Esophagus squamous epithelium (tissue), 5 donors: Measurements from ENCODE around the gene LPXN. TPM values are rescaled to one million over a fixed set of nuclear protein-coding genes. Genes with fewer than 3 reads are reported as not detected.

Experiments
- DNase-seq: peaks from one replicate; lab custom pipeline; 2025; lab: John Stamatoyannopoulos, UW
- H3K27ac ChIP-seq, 4 donors: fragments of 200-600 bp; sonication (generic); one replicate each; pipeline ENCODE4 v1.5.1; 2016 to 2019; ENCODE audit warnings: mild to moderate bottlenecking in 1 of 4
- H3K27me3 ChIP-seq, 4 donors: fragments of 200-600 bp; sonication (generic); 1 replicate in 3 of 4; 2 replicates in 1 of 4; pipeline versions ENCODE4 v1.5.1 to v1.6.0; 2017 to 2021; ENCODE audit warnings: antibody characterized with exemption in 1 of 4
- H3K36me3 ChIP-seq, 3 donors: fragments of 200-600 bp; sonication (generic); one replicate each; pipeline ENCODE4 v1.5.1; 2016 to 2019
- H3K4me1 ChIP-seq, 3 donors: fragments of 200-600 bp; sonication (generic); one replicate each; pipeline ENCODE4 v1.5.1; 2017 to 2019
- H3K4me3 ChIP-seq, 4 donors: fragments of 200-600 bp; sonication (generic); 1 replicate in 3 of 4; 2 replicates in 1 of 4; pipeline ENCODE4 v1.5.1; 2016 to 2019; ENCODE audit warnings: mild to moderate bottlenecking in 2 of 4, moderate library complexity in 1 of 4
- H3K9me3 ChIP-seq, 3 donors: fragments of 200-600 bp; sonication (generic); one replicate each; pipeline ENCODE4 v1.5.1; 2016 to 2019
- POLR2A ChIP-seq, 4 donors: fragments of 450-650 bp; IDR thresholded peaks; one replicate each; pipeline ENCODE4 v1.6.1; 2017; ENCODE audit warnings: antibody characterized with exemption in 4 of 4, mild to moderate bottlenecking in 4 of 4, moderate library complexity in 3 of 4
- WGBS, 2 donors: methylation state at CpG; one replicate each; pipeline ENCODE4 v1.1.5; 2018; 5-methylcytosine and 5-hydroxymethylcytosine counted together
- intact Hi-C: fragments of 100-400 bp; cut with DNase I; formaldehyde crosslinking; loops from one replicate; pipeline ENCODE4 v1.15.0; 2022
- total RNA-seq, 4 donors: library from RNA; depleted of rRNA; stranded (reverse); fragments of >200 nt; gene quantifications; one replicate each; pipeline ENCODE4 v1.1.0, GENCODE V29; 2016
- TF ChIP-seq, protein P1 (sequence below), 6 experiments: fragments of 450-650 bp in 4 of 6; fragments of 200-600 bp in 2 of 6; sonication (generic) in 2 of 6; IDR thresholded peaks; one replicate each; pipeline ENCODE4 v1.5.1; 2016 to 2019; ENCODE audit warnings: antibody characterized with exemption in 6 of 6, mild to moderate bottlenecking in 4 of 6, moderate library complexity in 4 of 6
- donor health status: DM: yes; HTN: yes; CAD: no.

The LPXN gene
- total RNA-seq, 4 donors from 2014 or later, result 1.7 to 12.4 (median 4.4) TPM

GRCh38 chr11:58594826-58595225, 19.2 kb upstream of the LPXN start:
- peaks cover 0 to 22% (median 0%) of the 10 kb centered on the region in 3 donors for H3K36me3 ChIP-seq
- no peak overlapping the region for H3K4me3 ChIP-seq
- WGBS, 2 donors, result 59 to 65% methylated on average over 4 of the region's 4 CpGs
- H3K27ac ChIP-seq, result no peak overlapping the region
- no peak for TF ChIP-seq POLR2A (IDR thresholded peaks at IDR 0.05)
- TF ChIP-seq, protein P1, sequence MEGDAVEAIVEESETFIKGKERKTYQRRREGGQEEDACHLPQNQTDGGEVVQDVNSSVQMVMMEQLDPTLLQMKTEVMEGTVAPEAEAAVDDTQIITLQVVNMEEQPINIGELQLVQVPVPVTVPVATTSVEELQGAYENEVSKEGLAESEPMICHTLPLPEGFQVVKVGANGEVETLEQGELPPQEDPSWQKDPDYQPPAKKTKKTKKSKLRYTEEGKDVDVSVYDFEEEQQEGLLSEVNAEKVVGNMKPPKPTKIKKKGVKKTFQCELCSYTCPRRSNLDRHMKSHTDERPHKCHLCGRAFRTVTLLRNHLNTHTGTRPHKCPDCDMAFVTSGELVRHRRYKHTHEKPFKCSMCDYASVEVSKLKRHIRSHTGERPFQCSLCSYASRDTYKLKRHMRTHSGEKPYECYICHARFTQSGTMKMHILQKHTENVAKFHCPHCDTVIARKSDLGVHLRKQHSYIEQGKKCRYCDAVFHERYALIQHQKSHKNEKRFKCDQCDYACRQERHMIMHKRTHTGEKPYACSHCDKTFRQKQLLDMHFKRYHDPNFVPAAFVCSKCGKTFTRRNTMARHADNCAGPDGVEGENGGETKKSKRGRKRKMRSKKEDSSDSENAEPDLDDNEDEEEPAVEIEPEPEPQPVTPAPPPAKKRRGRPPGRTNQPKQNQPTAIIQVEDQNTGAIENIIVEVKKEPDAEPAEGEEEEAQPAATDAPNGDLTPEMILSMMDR (IDR thresholded peaks at IDR 0.05), result no peak
- intact Hi-C loops, result no loop called here
- DNase-seq, result no peak
- H3K27me3 ChIP-seq, result no peaks in the 10 kb centered on the region
- peaks cover 0 to 16% (median 7%) of the 10 kb centered on the region in 3 donors for H3K4me1 ChIP-seq
- no peaks in the 10 kb centered on the region for H3K9me3 ChIP-seq

DNA sequence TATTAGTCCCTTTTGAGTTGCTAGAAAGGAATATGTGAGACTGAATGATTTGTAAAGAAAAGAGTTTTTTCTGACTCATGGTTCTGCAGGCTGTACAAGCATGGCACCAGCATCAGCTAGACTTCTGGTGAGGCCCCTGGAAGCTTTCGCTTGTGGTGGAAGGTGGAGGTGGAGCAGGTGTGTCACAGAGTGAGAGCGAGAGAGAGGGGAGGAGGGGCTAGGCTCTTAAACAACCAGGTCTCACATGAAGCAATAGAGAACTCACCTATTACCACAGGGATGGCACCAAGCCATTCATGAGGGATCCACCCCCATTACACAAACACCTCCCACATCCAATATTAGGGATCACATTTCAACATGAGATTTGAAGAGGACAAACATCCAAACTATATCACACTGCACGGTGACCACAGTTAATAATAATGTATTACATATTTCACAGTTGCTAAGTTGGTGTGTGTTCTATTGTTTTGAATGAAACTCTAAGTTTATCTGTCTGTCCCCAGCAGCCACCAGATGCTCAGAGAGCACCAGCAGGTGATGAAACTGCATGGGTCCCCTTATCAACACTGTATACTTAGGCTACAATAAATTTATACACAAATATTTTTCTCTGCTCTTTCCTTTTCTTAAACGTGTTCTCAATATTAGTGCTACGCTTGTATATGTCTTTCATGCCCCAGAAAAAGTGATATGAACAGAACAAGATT, 17.3 kb upstream of the LPXN start:
- H3K4me3 ChIP-seq, result no peak overlapping the region
- no peaks in the 10 kb centered on the region for H3K9me3 ChIP-seq
- WGBS, 2 donors, result 85% methylated on average over 4 to 5 of the region's 5 CpGs
- peaks cover 0 to 16% (median 7%) of the 10 kb centered on the region in 3 donors for H3K4me1 ChIP-seq
- intact Hi-C loops, result no loop called here
- no peak for DNase-seq
- no peak overlapping the region for H3K27ac ChIP-seq
- no peaks in the 10 kb centered on the region for H3K27me3 ChIP-seq
- TF ChIP-seq, protein P1 (IDR thresholded peaks at IDR 0.05), result no peak
- no peak for TF ChIP-seq POLR2A (IDR thresholded peaks at IDR 0.05)
- peaks cover 0 to 28% (median 0%) of the 10 kb centered on the region in 3 donors for H3K36me3 ChIP-seq

DNA sequence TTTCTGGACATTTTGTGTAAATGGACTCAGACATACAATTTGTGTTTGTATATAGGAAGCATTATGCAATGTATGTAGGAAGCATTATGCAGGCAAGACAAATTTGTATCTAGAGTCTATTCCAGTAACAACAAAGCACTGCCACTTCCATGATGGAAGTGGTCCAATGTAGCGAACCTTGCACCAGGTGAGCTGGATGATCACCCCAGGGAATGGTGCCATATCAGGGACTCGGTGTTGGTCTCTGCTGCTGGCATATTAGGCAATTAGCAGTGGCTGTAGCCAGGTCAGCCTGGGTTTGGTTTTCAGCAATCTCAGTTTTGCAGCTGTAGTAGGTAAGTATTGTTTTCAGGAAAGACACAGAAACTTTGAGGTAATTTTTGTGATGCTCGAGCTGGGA, 16.0 kb upstream of the LPXN start:
- intact Hi-C loops, result no loop called here
- Histone ChIP-seq H3K4me3 (no peak overlapping the region), H3K27ac (no peak overlapping the region)

GRCh38 chr11:58586998-58587397, 11.3 kb upstream of the LPXN start:
- H3K36me3 ChIP-seq, result peaks cover 0 to 28% (median 0%) of the 10 kb centered on the region in 3 donors
- intact Hi-C loops, result no loop called here
- peaks cover 0 to 36% (median 12%) of the 10 kb centered on the region in 3 donors for H3K4me1 ChIP-seq
- TF ChIP-seq, protein P1 (IDR thresholded peaks at IDR 0.05), result no peak
- TF ChIP-seq POLR2A (IDR thresholded peaks at IDR 0.05), result no peak
- no peak overlapping the region for H3K4me3 ChIP-seq
- no peaks in the 10 kb centered on the region for H3K27me3 ChIP-seq
- 85 to 87% methylated on average over 2 of the region's 2 CpGs for WGBS, 2 donors
- H3K27ac ChIP-seq, result no peak overlapping the region
- H3K9me3 ChIP-seq, result no peaks in the 10 kb centered on the region
- DNase-seq, result no peak

More for the DNA sequence above, 16.0 kb upstream of the LPXN start:
- Histone ChIP-seq H3K9me3 (no peaks in the 10 kb centered on the region), H3K27me3 (no peaks in the 10 kb centered on the region), H3K4me1 (peaks cover 0 to 16% (median 7%) of the 10 kb centered on the region in 3 donors), H3K36me3 (peaks cover 0 to 35% (median 0%) of the 10 kb centered on the region in 3 donors)
- 90 to 97% methylated on average over 3 of the region's 3 CpGs for WGBS, 2 donors
- no peak for DNase-seq
- TF ChIP-seq, protein P1 (IDR thresholded peaks at IDR 0.05), result no peak
- no peak for TF ChIP-seq POLR2A (IDR thresholded peaks at IDR 0.05)

GRCh38 chr11:58582437-58582836, 6.8 kb upstream of the LPXN start:
- no peak overlapping the region for H3K4me3 ChIP-seq
- H3K27me3 ChIP-seq, result no peaks in the 10 kb centered on the region
- H3K4me1 ChIP-seq, result peaks cover 0 to 59% (median 27%) of the 10 kb centered on the region in 3 donors
- no peak for DNase-seq
- no peak overlapping the region for H3K27ac ChIP-seq
- intact Hi-C loops, result no loop called here
- H3K36me3 ChIP-seq, result peaks cover 0 to 17% (median 0%) of the 10 kb centered on the region in 3 donors
- 79 to 85% methylated on average over 1 of the region's 1 CpG for WGBS, 2 donors
- TF ChIP-seq, protein P1 (IDR thresholded peaks at IDR 0.05), result no peak
- TF ChIP-seq POLR2A (IDR thresholded peaks at IDR 0.05), result no peak
- H3K9me3 ChIP-seq, result no peaks in the 10 kb centered on the region
